GM23338 (cell line): ENCODE results near the gene ARCN1. TPM values are rescaled to one million over a fixed set of nuclear protein-coding genes. Genes with fewer than 3 reads are reported as not detected.

Experiments used
- ATAC-seq: fragments of 200-7000 bp; cut with Tn5 transposase; 3 replicates; pipeline ENCODE4 v1.9.1; 2020
- DNase-seq: peaks from one replicate; pipeline ENCODE4 v3.0.0-alpha.2; 2015; ENCODE audit warnings: low spot score
- H2AFZ ChIP-seq: fragments of 200-600 bp; sonication (generic); 2 replicates; pipeline ENCODE4 v1.8.0; 2016; ENCODE audit warnings: antibody characterized with exemption, mild to moderate bottlenecking, moderate library complexity
- H3F3A ChIP-seq: fragments of 200-600 bp; sonication (generic); replicated peaks from 2 replicates; pipeline ENCODE4 v1.8.0; 2017; ENCODE audit warnings: antibody characterized with exemption, mixed run types, low read depth
- H3K27ac ChIP-seq: fragments of 200-600 bp; sonication (generic); 2 replicates; pipeline ENCODE4 v1.6.1; 2016; ENCODE audit warnings: low read depth
- H3K27me3 ChIP-seq: fragments of 200-600 bp; sonication (generic); 2 replicates; pipeline ENCODE4 v1.8.0; 2016; ENCODE audit warnings: mild to moderate bottlenecking, mixed run types, moderate library complexity; ENCODE audit not compliant: insufficient read depth
- H3K36me3 ChIP-seq: fragments of 200-600 bp; sonication (generic); 2 replicates; pipeline ENCODE4 v1.8.0; 2016; ENCODE audit warnings: mild to moderate bottlenecking; ENCODE audit not compliant: insufficient read depth
- H3K4me1 ChIP-seq: fragments of 200-600 bp; sonication (generic); 2 replicates; pipeline ENCODE4 v1.8.0; 2016; ENCODE audit warnings: mild to moderate bottlenecking, moderate library complexity; ENCODE audit not compliant: insufficient read depth
- H3K4me2 ChIP-seq: fragments of 200-600 bp; sonication (generic); 2 replicates; pipeline ENCODE4 v1.7.1; 2017; ENCODE audit warnings: mixed run types
- H3K4me3 ChIP-seq: fragments of 200-600 bp; sonication (generic); 2 replicates; pipeline ENCODE4 v1.6.1; 2016; ENCODE audit warnings: mixed run types
- H3K79me2 ChIP-seq: fragments of 200-600 bp; sonication (generic); replicated peaks from 2 replicates; pipeline ENCODE4 v1.8.0; 2017; ENCODE audit warnings: mild to moderate bottlenecking; ENCODE audit not compliant: insufficient read depth
- H3K9me2 ChIP-seq: fragments of 200-600 bp; sonication (generic); 2 replicates; pipeline ENCODE4 v1.8.0; 2017; ENCODE audit not compliant: insufficient read depth
- H4K20me1 ChIP-seq: fragments of 200-600 bp; sonication (generic); replicated peaks from 2 replicates; pipeline ENCODE4 v1.8.0; 2017; ENCODE audit warnings: mild to moderate bottlenecking; ENCODE audit not compliant: insufficient read depth
- H3K27ac Mint-ChIP-seq: 2 replicates; pipeline ENCODE4 v1.8.0; 2020; ENCODE audit warnings: inconsistent platforms, mild to moderate bottlenecking, moderate library complexity, mixed read lengths
- H3K27me3 Mint-ChIP-seq: 3 replicates; pipeline ENCODE4 v1.8.0; 2022; ENCODE audit warnings: low read depth, mild to moderate bottlenecking, moderate library complexity, mixed read lengths, inconsistent platforms; ENCODE audit not compliant: insufficient read depth, poor library complexity
- H3K36me3 Mint-ChIP-seq: 3 replicates; pipeline ENCODE4 v1.8.0; 2021; ENCODE audit warnings: low read depth, mild to moderate bottlenecking, inconsistent platforms, moderate library complexity, mixed read lengths
- H3K4me1 Mint-ChIP-seq: 3 replicates; pipeline ENCODE4 v1.8.0; 2020; ENCODE audit warnings: mild to moderate bottlenecking, inconsistent platforms, mixed read lengths
- H3K4me3 Mint-ChIP-seq: 3 replicates; pipeline ENCODE4 v1.8.0; 2021; ENCODE audit warnings: moderate library complexity, mild to moderate bottlenecking, inconsistent platforms, mixed read lengths
- H3K9me3 Mint-ChIP-seq: 3 replicates; pipeline ENCODE4 v1.8.0; 2020; ENCODE audit warnings: moderate library complexity, mild to moderate bottlenecking, inconsistent platforms, mixed read lengths
- CREB1 ChIP-seq: fragments of 250-450 bp; sonication (Bioruptor Pico); IDR thresholded peaks from 2 replicates; pipeline ENCODE4 v1.5.0; 2020; ENCODE audit warnings: low read depth, mild to moderate bottlenecking, moderate library complexity
- EZH2 ChIP-seq: fragments of 200-600 bp; sonication (generic); IDR thresholded peaks from one replicate; pipeline ENCODE4 v1.8.0; 2017; ENCODE audit warnings: antibody characterized with exemption, mild to moderate bottlenecking, low read depth; ENCODE audit not compliant: unreplicated experiment
- EZH2phosphoT487 ChIP-seq: fragments of 200-600 bp; sonication (generic); IDR thresholded peaks from one replicate; pipeline ENCODE4 v1.8.1; 2018; ENCODE audit warnings: antibody characterized with exemption; ENCODE audit not compliant: unreplicated experiment
- JUNB ChIP-seq: IDR thresholded peaks from one replicate; pipeline ENCODE4 v1.6.1; 2016; ENCODE audit warnings: antibody characterized with exemption; ENCODE audit not compliant: unreplicated experiment
- NANOG ChIP-seq: IDR thresholded peaks from 2 replicates; pipeline ENCODE4 v1.6.1; 2016; ENCODE audit warnings: antibody characterized with exemption, borderline replicate concordance
- POLR2AphosphoS5 ChIP-seq: IDR thresholded peaks from 2 replicates; pipeline ENCODE4 v1.6.1; 2016; ENCODE audit warnings: antibody characterized with exemption, low read depth
- STAT1 ChIP-seq: IDR thresholded peaks from one replicate; pipeline ENCODE4 v1.6.1; 2016; ENCODE audit warnings: antibody characterized with exemption; ENCODE audit not compliant: unreplicated experiment
- ZNF114 ChIP-seq: fragments of 250-450 bp; sonication (Bioruptor Pico); IDR thresholded peaks from 2 replicates; pipeline ENCODE4 v1.5.0; 2020; ENCODE audit warnings: mild to moderate bottlenecking, moderate library complexity
- ZNF331 ChIP-seq: fragments of 250-450 bp; sonication (Bioruptor Pico); IDR thresholded peaks from 2 replicates; pipeline ENCODE4 v1.5.0; 2020; ENCODE audit warnings: low read depth, mild to moderate bottlenecking, moderate library complexity
- polyA plus RNA-seq: library from polyadenylated mRNA; unstranded; fragments of >200 nt; fragmentation: Nextera tagmentation; extraction: Ambion mirVana; gene quantifications from 2 replicates; pipeline ENCODE4 v1.2.1, GENCODE V29; 2016
- total RNA-seq: library from RNA; depleted of rRNA; stranded (reverse); fragments of >200 nt; shearing (Covaris generic); gene quantifications from 2 replicates; pipeline ENCODE4 v1.2.3, GENCODE V29; 2014
- TF ChIP-seq, protein P1 (sequence below), 2 experiments: fragments of 200-600 bp in 1 of 2; sonication (generic) in 1 of 2; conservative IDR thresholded peaks; 2 replicates each; pipeline versions ENCODE4 v1.5.1 to v1.6.1; 2016 to 2017; ENCODE audit warnings: antibody characterized with exemption in 2 of 2, low read depth in 2 of 2, mild to moderate bottlenecking in 2 of 2, moderate library complexity in 1 of 2
- TF ChIP-seq, protein P2 (sequence below): IDR thresholded peaks from one replicate; pipeline ENCODE4 v1.6.1; 2018; ENCODE audit warnings: antibody characterized with exemption; ENCODE audit not compliant: unreplicated experiment

ARCN1 gene
- total and polyA plus RNA-seq, 2 experiments from 2014 or later: 79.9 to 106 TPM

GRCh38 chr11:118569670-118570069 lies 2.5 kb upstream of the ARCN1 start:
- peaks cover 23% of the 10 kb centered on the region for H3K79me2 ChIP-seq
- no peaks in the 10 kb centered on the region for H3K9me2 ChIP-seq
- Mint-ChIP-seq H3K27me3 (peaks cover 7% of the 10 kb centered on the region), H3K4me3 (no peak overlapping the region; the same call in 2 of the 3 replicates), H3K4me1 (peaks cover 7% of the 10 kb centered on the region), H3K36me3 (no peaks in the 10 kb centered on the region), H3K27ac (no peak overlapping the region), H3K9me3 (no peaks in the 10 kb centered on the region)
- no peak overlapping the region for H2AFZ ChIP-seq
- peaks cover 5% of the 10 kb centered on the region; the same call in 1 of the 2 replicates for H3F3A ChIP-seq
- H3K36me3 ChIP-seq: no peaks in the 10 kb centered on the region
- DNase-seq (no peak), ATAC-seq (no peak)
- H3K4me1 ChIP-seq: peaks cover 6% of the 10 kb centered on the region
- H3K27ac ChIP-seq: no peak overlapping the region
- TF ChIP-seq EZH2phosphoT487: no peak
- TF ChIP-seq ZNF114: no peak
- TF ChIP-seq EZH2: no peak
- TF ChIP-seq POLR2AphosphoS5: no peak
- no peak for TF ChIP-seq JUNB
- TF ChIP-seq, protein P1, sequence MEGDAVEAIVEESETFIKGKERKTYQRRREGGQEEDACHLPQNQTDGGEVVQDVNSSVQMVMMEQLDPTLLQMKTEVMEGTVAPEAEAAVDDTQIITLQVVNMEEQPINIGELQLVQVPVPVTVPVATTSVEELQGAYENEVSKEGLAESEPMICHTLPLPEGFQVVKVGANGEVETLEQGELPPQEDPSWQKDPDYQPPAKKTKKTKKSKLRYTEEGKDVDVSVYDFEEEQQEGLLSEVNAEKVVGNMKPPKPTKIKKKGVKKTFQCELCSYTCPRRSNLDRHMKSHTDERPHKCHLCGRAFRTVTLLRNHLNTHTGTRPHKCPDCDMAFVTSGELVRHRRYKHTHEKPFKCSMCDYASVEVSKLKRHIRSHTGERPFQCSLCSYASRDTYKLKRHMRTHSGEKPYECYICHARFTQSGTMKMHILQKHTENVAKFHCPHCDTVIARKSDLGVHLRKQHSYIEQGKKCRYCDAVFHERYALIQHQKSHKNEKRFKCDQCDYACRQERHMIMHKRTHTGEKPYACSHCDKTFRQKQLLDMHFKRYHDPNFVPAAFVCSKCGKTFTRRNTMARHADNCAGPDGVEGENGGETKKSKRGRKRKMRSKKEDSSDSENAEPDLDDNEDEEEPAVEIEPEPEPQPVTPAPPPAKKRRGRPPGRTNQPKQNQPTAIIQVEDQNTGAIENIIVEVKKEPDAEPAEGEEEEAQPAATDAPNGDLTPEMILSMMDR (conservative IDR thresholded peaks at IDR 0.05; ENCODE audit: low read depth in 2 of 2): no peak
- no peak overlapping the region for H3K4me3 ChIP-seq
- no peak overlapping the region for H3K4me2 ChIP-seq
- peaks cover 17% of the 10 kb centered on the region for H4K20me1 ChIP-seq
- no peaks in the 10 kb centered on the region for H3K27me3 ChIP-seq

DNA sequence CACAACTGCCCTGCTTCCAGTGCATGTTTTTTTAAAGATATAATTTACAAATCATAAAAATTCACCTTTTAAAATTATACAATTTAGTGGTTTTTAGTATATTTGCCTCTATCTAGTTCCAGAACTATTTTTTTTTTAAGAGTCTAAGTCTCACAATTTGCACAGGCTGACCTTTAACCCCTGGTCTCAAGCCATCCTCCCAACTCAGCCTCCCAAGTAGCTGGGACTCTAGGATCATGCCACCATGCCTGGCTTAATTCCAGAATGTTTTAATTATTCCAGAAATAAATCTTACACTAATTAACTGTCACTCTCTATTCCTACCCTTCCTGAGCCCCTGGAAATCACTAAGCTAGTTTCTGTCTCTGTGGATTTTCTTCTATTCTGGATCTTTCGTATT lies 1.4 kb upstream of the ARCN1 start:
- Histone ChIP-seq H3K4me2 (no peak overlapping the region), H2AFZ (no peak overlapping the region), H4K20me1 (peaks cover 26% of the 10 kb centered on the region), H3K4me1 (peaks cover 6% of the 10 kb centered on the region), H3K27ac (no peak overlapping the region), H3K4me3 (no peak overlapping the region), H3K79me2 (peaks cover 34% of the 10 kb centered on the region), H3K36me3 (no peaks in the 10 kb centered on the region), H3F3A (peaks cover 5% of the 10 kb centered on the region; the same call in 1 of the 2 replicates), H3K9me2 (no peaks in the 10 kb centered on the region), H3K27me3 (no peaks in the 10 kb centered on the region)
- Mint-ChIP-seq H3K27ac (no peak overlapping the region), H3K27me3 (peaks cover 6% of the 10 kb centered on the region), H3K4me1 (peaks cover 7% of the 10 kb centered on the region), H3K36me3 (no peaks in the 10 kb centered on the region), H3K9me3 (no peaks in the 10 kb centered on the region), H3K4me3 (no peak overlapping the region)
- DNase-seq (no peak), ATAC-seq (no peak)
- TF ChIP-seq NANOG (no peak), JUNB (no peak), POLR2AphosphoS5 (no peak), EZH2 (no peak), CREB1 (CRISPR knock-in tag) (no peak), ZNF114 (no peak), ZNF331 (CRISPR knock-in tag) (no peak), EZH2phosphoT487 (no peak), STAT1 (no peak)
- TF ChIP-seq, protein P1 (conservative IDR thresholded peaks at IDR 0.05; ENCODE audit: low read depth in 2 of 2): no peak
- TF ChIP-seq, protein P2, sequence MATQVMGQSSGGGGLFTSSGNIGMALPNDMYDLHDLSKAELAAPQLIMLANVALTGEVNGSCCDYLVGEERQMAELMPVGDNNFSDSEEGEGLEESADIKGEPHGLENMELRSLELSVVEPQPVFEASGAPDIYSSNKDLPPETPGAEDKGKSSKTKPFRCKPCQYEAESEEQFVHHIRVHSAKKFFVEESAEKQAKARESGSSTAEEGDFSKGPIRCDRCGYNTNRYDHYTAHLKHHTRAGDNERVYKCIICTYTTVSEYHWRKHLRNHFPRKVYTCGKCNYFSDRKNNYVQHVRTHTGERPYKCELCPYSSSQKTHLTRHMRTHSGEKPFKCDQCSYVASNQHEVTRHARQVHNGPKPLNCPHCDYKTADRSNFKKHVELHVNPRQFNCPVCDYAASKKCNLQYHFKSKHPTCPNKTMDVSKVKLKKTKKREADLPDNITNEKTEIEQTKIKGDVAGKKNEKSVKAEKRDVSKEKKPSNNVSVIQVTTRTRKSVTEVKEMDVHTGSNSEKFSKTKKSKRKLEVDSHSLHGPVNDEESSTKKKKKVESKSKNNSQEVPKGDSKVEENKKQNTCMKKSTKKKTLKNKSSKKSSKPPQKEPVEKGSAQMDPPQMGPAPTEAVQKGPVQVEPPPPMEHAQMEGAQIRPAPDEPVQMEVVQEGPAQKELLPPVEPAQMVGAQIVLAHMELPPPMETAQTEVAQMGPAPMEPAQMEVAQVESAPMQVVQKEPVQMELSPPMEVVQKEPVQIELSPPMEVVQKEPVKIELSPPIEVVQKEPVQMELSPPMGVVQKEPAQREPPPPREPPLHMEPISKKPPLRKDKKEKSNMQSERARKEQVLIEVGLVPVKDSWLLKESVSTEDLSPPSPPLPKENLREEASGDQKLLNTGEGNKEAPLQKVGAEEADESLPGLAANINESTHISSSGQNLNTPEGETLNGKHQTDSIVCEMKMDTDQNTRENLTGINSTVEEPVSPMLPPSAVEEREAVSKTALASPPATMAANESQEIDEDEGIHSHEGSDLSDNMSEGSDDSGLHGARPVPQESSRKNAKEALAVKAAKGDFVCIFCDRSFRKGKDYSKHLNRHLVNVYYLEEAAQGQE: no peak
